DOHH2 (cell line): ENCODE measurements around the gene LCE1C.

ENCODE experiments used
- H3F3A ChIP-seq: fragments of 200-600 bp; sonication (generic), shearing (Covaris generic); 2 replicates; pipeline ENCODE4 v1.6.0; 2016; ENCODE audit warnings: antibody characterized with exemption, mild to moderate bottlenecking; ENCODE audit not compliant: control insufficient read depth, insufficient read depth
- H3K27ac ChIP-seq: fragments of 200-600 bp; sonication (generic); 2 replicates; pipeline ENCODE4 v1.5.1; 2014; ENCODE audit warnings: low read depth, mild to moderate bottlenecking, low read length, moderate library complexity
- H3K27me3 ChIP-seq: fragments of 200-600 bp; sonication (generic); 2 replicates; pipeline ENCODE4 v1.6.1; 2014; ENCODE audit warnings: mild to moderate bottlenecking, low read length, mixed read lengths; ENCODE audit not compliant: control insufficient read depth
- H3K36me3 ChIP-seq: fragments of 200-600 bp; sonication (generic); 2 replicates; pipeline ENCODE4 v1.6.1; 2014; ENCODE audit warnings: mild to moderate bottlenecking, low read length, moderate library complexity, mixed read lengths; ENCODE audit not compliant: control insufficient read depth
- H3K4me1 ChIP-seq: fragments of 200-600 bp; sonication (generic); 2 replicates; pipeline ENCODE4 v1.6.1; 2014; ENCODE audit warnings: mild to moderate bottlenecking, low read length, mixed read lengths; ENCODE audit not compliant: control insufficient read depth
- H3K4me2 ChIP-seq: fragments of 200-600 bp; sonication (generic); 2 replicates; pipeline ENCODE4 v1.6.0; 2014; ENCODE audit warnings: mild to moderate bottlenecking, low read length, moderate library complexity
- H3K4me3 ChIP-seq: fragments of 200-600 bp; sonication (generic); 2 replicates; pipeline ENCODE4 v1.5.1; 2014; ENCODE audit warnings: mild to moderate bottlenecking, low read length, mixed read lengths
- H3K79me2 ChIP-seq: fragments of 200-600 bp; sonication (generic); 2 replicates; pipeline ENCODE4 v1.6.1; 2014; ENCODE audit warnings: mild to moderate bottlenecking, low read length, mixed read lengths; ENCODE audit not compliant: control insufficient read depth
- H3K9me2 ChIP-seq: fragments of 200-600 bp; sonication (generic); replicated peaks from 2 replicates; pipeline ENCODE4 v1.6.1; 2014; ENCODE audit warnings: mild to moderate bottlenecking, low read length, mixed read lengths; ENCODE audit not compliant: control insufficient read depth
- H3K9me3 ChIP-seq: fragments of 200-600 bp; sonication (generic); 2 replicates; pipeline ENCODE4 v1.6.1; 2014; ENCODE audit warnings: antibody characterized with exemption, low read length, mixed read lengths; ENCODE audit not compliant: control insufficient read depth, insufficient read depth
- H4K20me1 ChIP-seq: fragments of 200-600 bp; sonication (generic); 2 replicates; pipeline ENCODE4 v1.6.0; 2014; ENCODE audit warnings: low read depth, mild to moderate bottlenecking, antibody characterized with exemption, low read length, moderate library complexity; ENCODE audit not compliant: control insufficient read depth, insufficient read depth
- EZH2phosphoT487 ChIP-seq: fragments of 200-600 bp; sonication (generic); IDR thresholded peaks from 2 replicates; pipeline ENCODE4 v1.6.1; 2017; ENCODE audit warnings: borderline replicate concordance, mild to moderate bottlenecking, antibody characterized with exemption, low read length, moderate library complexity, mixed read lengths
- TF ChIP-seq, protein P1 (sequence below): fragments of 200-600 bp; sonication (generic); IDR thresholded peaks from one replicate; pipeline ENCODE4 v1.5.1; 2014; ENCODE audit warnings: antibody characterized with exemption, mild to moderate bottlenecking, low read depth, low read length; ENCODE audit not compliant: poor library complexity, severe bottlenecking

The LCE1C gene

DNA sequence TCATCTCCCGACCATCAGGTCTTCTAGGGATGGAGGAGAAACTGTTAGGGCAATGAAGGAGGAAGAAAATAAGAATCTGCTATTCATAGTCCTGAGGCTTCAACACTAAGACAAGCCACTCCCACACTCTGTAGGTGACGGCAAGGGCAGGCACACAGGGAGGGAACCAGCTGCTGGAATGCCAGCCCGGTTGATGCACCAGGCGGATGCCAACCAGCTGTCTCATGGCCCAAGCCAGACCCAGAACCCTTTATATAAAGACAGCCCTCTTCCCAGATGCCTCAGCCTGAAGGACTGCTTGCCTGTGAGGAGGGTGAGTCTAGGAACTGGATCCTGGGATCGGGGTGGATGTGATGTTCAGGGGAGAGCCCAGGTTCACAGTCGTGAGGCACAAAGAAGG lies 48.7 kb downstream of the LCE1C start, which contains the start of gene KPRP:
KPRP (plus strand) TSS at position 279 of the 400 bp plus-strand sequence. CDS start 1,564 bp downstream, outside the sequence.
- no peaks in the 10 kb centered on the region for H3K36me3 ChIP-seq
- H3F3A ChIP-seq: no peaks in the 10 kb centered on the region
- no peak for TF ChIP-seq EZH2phosphoT487
- H3K9me2 ChIP-seq: no peaks in the 10 kb centered on the region
- no peak within 1 kb of the TSS for H3K4me3 ChIP-seq
- H3K4me2 ChIP-seq: no peak within 1 kb of the TSS
- no peaks in the 10 kb centered on the region for H4K20me1 ChIP-seq
- no peaks in the 10 kb centered on the region for H3K27me3 ChIP-seq
- no peak within 1 kb of the TSS for H3K27ac ChIP-seq
- H3K4me1 ChIP-seq: no peaks in the 10 kb centered on the region
- no peaks in the 10 kb centered on the region for H3K9me3 ChIP-seq
- no peaks in the 10 kb centered on the region for H3K79me2 ChIP-seq

DNA sequence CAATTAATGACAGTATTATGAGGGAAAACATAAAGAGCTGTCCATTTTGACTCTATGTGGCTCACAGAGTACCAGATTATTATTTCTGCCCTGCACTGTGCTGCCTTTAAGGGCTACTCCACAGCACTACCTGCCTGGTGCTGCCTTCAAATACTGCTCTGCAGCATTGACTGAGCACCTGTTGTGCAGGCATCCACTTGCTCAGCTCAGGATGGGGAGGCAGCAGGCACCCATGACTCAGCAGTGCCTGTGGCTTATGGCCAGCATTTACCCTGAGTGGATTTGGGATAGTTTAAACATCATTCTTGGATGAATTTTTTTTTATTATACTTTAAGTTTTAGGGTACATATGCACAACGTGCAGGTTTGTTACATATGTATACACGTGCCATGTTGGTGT lies 49.6 kb downstream of the LCE1C start:
- TF ChIP-seq, protein P1, sequence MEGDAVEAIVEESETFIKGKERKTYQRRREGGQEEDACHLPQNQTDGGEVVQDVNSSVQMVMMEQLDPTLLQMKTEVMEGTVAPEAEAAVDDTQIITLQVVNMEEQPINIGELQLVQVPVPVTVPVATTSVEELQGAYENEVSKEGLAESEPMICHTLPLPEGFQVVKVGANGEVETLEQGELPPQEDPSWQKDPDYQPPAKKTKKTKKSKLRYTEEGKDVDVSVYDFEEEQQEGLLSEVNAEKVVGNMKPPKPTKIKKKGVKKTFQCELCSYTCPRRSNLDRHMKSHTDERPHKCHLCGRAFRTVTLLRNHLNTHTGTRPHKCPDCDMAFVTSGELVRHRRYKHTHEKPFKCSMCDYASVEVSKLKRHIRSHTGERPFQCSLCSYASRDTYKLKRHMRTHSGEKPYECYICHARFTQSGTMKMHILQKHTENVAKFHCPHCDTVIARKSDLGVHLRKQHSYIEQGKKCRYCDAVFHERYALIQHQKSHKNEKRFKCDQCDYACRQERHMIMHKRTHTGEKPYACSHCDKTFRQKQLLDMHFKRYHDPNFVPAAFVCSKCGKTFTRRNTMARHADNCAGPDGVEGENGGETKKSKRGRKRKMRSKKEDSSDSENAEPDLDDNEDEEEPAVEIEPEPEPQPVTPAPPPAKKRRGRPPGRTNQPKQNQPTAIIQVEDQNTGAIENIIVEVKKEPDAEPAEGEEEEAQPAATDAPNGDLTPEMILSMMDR: no peak
- TF ChIP-seq EZH2phosphoT487: no peak
- Histone ChIP-seq H3K27me3 (no peaks in the 10 kb centered on the region), H3F3A (no peaks in the 10 kb centered on the region), H3K4me2 (no peak overlapping the region), H3K4me1 (no peaks in the 10 kb centered on the region), H3K27ac (no peak overlapping the region), H3K9me3 (no peaks in the 10 kb centered on the region), H3K9me2 (no peaks in the 10 kb centered on the region), H3K4me3 (no peak overlapping the region), H3K36me3 (no peaks in the 10 kb centered on the region), H3K79me2 (no peaks in the 10 kb centered on the region), H4K20me1 (no peaks in the 10 kb centered on the region)
